ENCODE data around the gene RNF31.

Gene RNF31

DNA sequence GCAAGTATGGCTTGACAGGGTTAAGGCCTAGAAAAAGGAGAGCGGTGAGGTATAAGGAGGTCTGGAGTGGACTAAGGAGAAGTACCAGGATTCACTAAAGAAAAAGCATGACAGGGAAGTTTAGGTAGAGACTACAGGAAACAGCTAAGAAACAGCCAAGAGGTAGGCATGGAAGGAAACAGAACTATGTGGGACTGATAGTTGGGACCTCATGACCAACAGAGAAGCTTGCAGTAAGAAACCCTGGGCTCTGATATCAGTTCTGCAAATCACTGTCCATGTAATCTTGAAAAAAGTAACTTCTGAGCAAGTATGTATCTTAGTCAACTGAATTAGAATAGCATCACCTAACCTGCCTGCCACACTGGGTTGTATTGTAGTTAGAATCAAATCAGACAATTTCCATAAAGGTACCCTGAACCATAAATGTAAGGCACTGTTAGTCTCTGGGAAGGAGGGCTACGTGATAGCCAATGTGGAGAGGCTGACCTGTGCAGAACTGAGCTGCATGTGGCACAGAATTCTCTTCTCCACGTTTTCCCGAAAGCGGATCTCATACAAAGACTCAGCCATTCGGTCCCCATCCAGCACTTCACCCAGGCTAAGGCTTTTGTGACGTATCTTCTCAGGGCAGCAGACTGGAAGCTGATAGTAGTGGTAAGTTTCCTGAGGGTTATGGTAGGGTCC lies 47.0 kb downstream of the RNF31 start:
- TF ChIP-seq, protein P1, sequence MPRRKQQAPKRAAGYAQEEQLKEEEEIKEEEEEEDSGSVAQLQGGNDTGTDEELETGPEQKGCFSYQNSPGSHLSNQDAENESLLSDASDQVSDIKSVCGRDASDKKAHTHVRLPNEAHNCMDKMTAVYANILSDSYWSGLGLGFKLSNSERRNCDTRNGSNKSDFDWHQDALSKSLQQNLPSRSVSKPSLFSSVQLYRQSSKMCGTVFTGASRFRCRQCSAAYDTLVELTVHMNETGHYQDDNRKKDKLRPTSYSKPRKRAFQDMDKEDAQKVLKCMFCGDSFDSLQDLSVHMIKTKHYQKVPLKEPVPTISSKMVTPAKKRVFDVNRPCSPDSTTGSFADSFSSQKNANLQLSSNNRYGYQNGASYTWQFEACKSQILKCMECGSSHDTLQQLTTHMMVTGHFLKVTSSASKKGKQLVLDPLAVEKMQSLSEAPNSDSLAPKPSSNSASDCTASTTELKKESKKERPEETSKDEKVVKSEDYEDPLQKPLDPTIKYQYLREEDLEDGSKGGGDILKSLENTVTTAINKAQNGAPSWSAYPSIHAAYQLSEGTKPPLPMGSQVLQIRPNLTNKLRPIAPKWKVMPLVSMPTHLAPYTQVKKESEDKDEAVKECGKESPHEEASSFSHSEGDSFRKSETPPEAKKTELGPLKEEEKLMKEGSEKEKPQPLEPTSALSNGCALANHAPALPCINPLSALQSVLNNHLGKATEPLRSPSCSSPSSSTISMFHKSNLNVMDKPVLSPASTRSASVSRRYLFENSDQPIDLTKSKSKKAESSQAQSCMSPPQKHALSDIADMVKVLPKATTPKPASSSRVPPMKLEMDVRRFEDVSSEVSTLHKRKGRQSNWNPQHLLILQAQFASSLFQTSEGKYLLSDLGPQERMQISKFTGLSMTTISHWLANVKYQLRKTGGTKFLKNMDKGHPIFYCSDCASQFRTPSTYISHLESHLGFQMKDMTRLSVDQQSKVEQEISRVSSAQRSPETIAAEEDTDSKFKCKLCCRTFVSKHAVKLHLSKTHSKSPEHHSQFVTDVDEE (CRISPR knock-in tag; IDR thresholded peaks at IDR 0.05) = no peak
- TF ChIP-seq ESRRG (CRISPR knock-in tag; IDR thresholded peaks at IDR 0.05) (no peak), ZNF70 (CRISPR knock-in tag; IDR thresholded peaks at IDR 0.05) (no peak), ZFP3 (CRISPR knock-in tag; IDR thresholded peaks at IDR 0.05) (no peak), RARB (CRISPR knock-in tag; IDR thresholded peaks at IDR 0.05) (no peak), PPARA (CRISPR knock-in tag; IDR thresholded peaks at IDR 0.05; ENCODE audit: borderline replicate concordance) (no peak), BACH2 (CRISPR knock-in tag; IDR thresholded peaks at IDR 0.05; ENCODE audit: borderline replicate concordance) (no peak), CSDC2 (CRISPR knock-in tag; IDR thresholded peaks at IDR 0.05) (no peak), TCF4 (CRISPR knock-in tag; IDR thresholded peaks at IDR 0.05; ENCODE audit: borderline replicate concordance) (no peak), OSR1 (CRISPR knock-in tag; IDR thresholded peaks at IDR 0.05) (no peak), ISL1 (CRISPR knock-in tag; IDR thresholded peaks at IDR 0.05) (no peak), ZNF565 (CRISPR knock-in tag; conservative IDR thresholded peaks at IDR 0.05; ENCODE audit: low read depth) (no peak)
- TF ChIP-seq, protein P2, sequence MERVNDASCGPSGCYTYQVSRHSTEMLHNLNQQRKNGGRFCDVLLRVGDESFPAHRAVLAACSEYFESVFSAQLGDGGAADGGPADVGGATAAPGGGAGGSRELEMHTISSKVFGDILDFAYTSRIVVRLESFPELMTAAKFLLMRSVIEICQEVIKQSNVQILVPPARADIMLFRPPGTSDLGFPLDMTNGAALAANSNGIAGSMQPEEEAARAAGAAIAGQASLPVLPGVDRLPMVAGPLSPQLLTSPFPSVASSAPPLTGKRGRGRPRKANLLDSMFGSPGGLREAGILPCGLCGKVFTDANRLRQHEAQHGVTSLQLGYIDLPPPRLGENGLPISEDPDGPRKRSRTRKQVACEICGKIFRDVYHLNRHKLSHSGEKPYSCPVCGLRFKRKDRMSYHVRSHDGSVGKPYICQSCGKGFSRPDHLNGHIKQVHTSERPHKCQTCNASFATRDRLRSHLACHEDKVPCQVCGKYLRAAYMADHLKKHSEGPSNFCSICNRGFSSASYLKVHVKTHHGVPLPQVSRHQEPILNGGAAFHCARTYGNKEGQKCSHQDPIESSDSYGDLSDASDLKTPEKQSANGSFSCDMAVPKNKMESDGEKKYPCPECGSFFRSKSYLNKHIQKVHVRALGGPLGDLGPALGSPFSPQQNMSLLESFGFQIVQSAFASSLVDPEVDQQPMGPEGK (CRISPR knock-in tag; IDR thresholded peaks at IDR 0.05; ENCODE audit: borderline replicate concordance) = no peak
- TF ChIP-seq, protein P3, sequence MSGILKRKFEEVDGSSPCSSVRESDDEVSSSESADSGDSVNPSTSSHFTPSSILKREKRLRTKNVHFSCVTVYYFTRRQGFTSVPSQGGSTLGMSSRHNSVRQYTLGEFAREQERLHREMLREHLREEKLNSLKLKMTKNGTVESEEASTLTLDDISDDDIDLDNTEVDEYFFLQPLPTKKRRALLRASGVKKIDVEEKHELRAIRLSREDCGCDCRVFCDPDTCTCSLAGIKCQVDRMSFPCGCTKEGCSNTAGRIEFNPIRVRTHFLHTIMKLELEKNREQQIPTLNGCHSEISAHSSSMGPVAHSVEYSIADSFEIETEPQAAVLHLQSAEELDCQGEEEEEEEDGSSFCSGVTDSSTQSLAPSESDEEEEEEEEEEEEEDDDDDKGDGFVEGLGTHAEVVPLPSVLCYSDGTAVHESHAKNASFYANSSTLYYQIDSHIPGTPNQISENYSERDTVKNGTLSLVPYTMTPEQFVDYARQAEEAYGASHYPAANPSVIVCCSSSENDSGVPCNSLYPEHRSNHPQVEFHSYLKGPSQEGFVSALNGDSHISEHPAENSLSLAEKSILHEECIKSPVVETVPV (CRISPR knock-in tag; IDR thresholded peaks at IDR 0.05) = no peak
- TF ChIP-seq, protein P4, sequence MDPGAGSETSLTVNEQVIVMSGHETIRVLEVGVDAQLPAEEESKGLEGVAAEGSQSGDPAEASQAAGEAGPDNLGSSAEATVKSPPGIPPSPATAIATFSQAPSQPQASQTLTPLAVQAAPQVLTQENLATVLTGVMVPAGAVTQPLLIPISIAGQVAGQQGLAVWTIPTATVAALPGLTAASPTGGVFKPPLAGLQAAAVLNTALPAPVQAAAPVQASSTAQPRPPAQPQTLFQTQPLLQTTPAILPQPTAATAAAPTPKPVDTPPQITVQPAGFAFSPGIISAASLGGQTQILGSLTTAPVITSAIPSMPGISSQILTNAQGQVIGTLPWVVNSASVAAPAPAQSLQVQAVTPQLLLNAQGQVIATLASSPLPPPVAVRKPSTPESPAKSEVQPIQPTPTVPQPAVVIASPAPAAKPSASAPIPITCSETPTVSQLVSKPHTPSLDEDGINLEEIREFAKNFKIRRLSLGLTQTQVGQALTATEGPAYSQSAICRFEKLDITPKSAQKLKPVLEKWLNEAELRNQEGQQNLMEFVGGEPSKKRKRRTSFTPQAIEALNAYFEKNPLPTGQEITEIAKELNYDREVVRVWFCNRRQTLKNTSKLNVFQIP (CRISPR knock-in tag; IDR thresholded peaks at IDR 0.05; ENCODE audit: borderline replicate concordance, low read depth) = no peak
- TF ChIP-seq, protein P5, sequence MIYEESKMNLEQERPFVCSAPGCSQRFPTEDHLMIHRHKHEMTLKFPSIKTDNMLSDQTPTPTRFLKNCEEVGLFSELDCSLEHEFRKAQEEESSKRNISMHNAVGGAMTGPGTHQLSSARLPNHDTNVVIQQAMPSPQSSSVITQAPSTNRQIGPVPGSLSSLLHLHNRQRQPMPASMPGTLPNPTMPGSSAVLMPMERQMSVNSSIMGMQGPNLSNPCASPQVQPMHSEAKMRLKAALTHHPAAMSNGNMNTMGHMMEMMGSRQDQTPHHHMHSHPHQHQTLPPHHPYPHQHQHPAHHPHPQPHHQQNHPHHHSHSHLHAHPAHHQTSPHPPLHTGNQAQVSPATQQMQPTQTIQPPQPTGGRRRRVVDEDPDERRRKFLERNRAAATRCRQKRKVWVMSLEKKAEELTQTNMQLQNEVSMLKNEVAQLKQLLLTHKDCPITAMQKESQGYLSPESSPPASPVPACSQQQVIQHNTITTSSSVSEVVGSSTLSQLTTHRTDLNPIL (CRISPR knock-in tag; IDR thresholded peaks at IDR 0.05; ENCODE audit: low read depth) = no peak
- ATAC-seq = no peak

DNA sequence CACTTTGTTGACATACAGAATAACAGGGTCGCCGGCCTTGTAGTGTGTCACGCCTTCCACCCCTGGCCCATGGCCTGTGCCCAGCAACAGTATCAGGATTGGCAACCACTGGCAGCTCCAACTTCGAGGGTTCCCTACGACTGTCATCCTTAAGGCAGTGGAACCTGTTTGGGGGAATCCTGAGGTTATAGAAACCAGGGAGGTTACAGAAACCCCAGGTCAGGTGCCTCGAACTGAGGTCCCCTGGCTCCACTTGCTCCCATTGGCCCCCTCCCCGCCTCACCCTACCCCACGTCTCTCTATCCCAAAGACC lies 47.5 kb downstream of the RNF31 start:
- no peak; the same call in 2 of the 3 replicates for ATAC-seq
- TF ChIP-seq RARB (CRISPR knock-in tag; IDR thresholded peaks at IDR 0.05) = no peak
- TF ChIP-seq ZC3H10 (CRISPR knock-in tag; IDR thresholded peaks at IDR 0.05) = no peak
- TF ChIP-seq, protein P4 (CRISPR knock-in tag; IDR thresholded peaks at IDR 0.05; ENCODE audit: borderline replicate concordance, low read depth) = no peak
- TF ChIP-seq GLIS3 (CRISPR knock-in tag; IDR thresholded peaks at IDR 0.05) = no peak
- no peak for TF ChIP-seq ISL1 (CRISPR knock-in tag; IDR thresholded peaks at IDR 0.05)
- TF ChIP-seq TCF4 (CRISPR knock-in tag; IDR thresholded peaks at IDR 0.05; ENCODE audit: borderline replicate concordance) = no peak
- no peak for TF ChIP-seq ZFP3 (CRISPR knock-in tag; IDR thresholded peaks at IDR 0.05)
- TF ChIP-seq, protein P1 (CRISPR knock-in tag; IDR thresholded peaks at IDR 0.05) = no peak
- TF ChIP-seq ZNF8 (CRISPR knock-in tag; IDR thresholded peaks at IDR 0.05) = no peak
- TF ChIP-seq CSDC2 (CRISPR knock-in tag; IDR thresholded peaks at IDR 0.05) = no peak
- TF ChIP-seq PPARA (CRISPR knock-in tag; IDR thresholded peaks at IDR 0.05; ENCODE audit: borderline replicate concordance) = no peak
- TF ChIP-seq ZFP30 (CRISPR knock-in tag; IDR thresholded peaks at IDR 0.05) = no peak
- TF ChIP-seq, protein P3 (CRISPR knock-in tag; IDR thresholded peaks at IDR 0.05) = no peak
- no peak for TF ChIP-seq ZNF565 (CRISPR knock-in tag; conservative IDR thresholded peaks at IDR 0.05; ENCODE audit: low read depth)
- no peak for TF ChIP-seq BACH2 (CRISPR knock-in tag; IDR thresholded peaks at IDR 0.05; ENCODE audit: borderline replicate concordance)
- TF ChIP-seq TOX (CRISPR knock-in tag; IDR thresholded peaks at IDR 0.05; ENCODE audit: borderline replicate concordance) = no peak
